Measurements from ENCODE around the gene IFT81. TPM values are rescaled to one million over a fixed set of nuclear protein-coding genes. Genes with fewer than 3 reads are reported as not detected.
A peak's percentile ranks its signal among the peaks of the same experiment; 100 is the strongest.
"Not testable (repeated sequence)": the region's sequence is repeated elsewhere in the genome, so short reads cannot be mapped to it uniquely, and the experiment has no call there.

Gene IFT81
- total RNA-seq, 1 experiment from 2014 or later: 9.0 TPM

GRCh38 chr12:110254971-110255540, 130.9 kb downstream of the IFT81 start:
- Histone ChIP-seq H3K9ac (ENCODE audit: low read length) (no peak overlapping the region), H3K4me1 (ENCODE audit: control insufficient read depth in 1 of 2, insufficient read depth in 2 of 2, low read length in 2 of 2) (peaks cover 29 to 48% of the 10 kb centered on the region in 2 experiments), H3K4me2 (ENCODE audit: low read length) (peak overlapping the region; percentile 69), H3K27ac (ENCODE audit: low read depth, low read length) (no peak overlapping the region), H3K9me2 (ENCODE audit: insufficient read depth) (no peaks in the 10 kb centered on the region), H3K36me3 (ENCODE audit: control insufficient read depth in 1 of 2, insufficient read depth in 2 of 2, low read length in 2 of 2) (no peaks in the 10 kb centered on the region), H2AFZ (ENCODE audit: low read depth, low read length, poor library complexity, severe bottlenecking) (no peak overlapping the region), H3K79me2 (ENCODE audit: insufficient read depth, low read length) (no peaks in the 10 kb centered on the region), H3K27me3 (ENCODE audit: insufficient read depth, low read length) (no peaks in the 10 kb centered on the region), H3K9me3 (ENCODE audit: control insufficient read depth in 1 of 2, insufficient read depth in 1 of 2, low read depth in 1 of 2, low read length in 2 of 2) (no peaks in the 10 kb centered on the region), H3K4me3 (replicated peaks in 1 of 2; ENCODE audit: low read depth in 1 of 2, low read length in 2 of 2) (no peak overlapping the region), H4K20me1 (ENCODE audit: insufficient read depth) (no peaks in the 10 kb centered on the region)
- RAD21 ChIA-PET (ENCODE audit: low non-redundant PET in 1 of 2, low total read pairs in 2 of 2, uncharacterized antibody in 2 of 2, unreplicated experiment in 2 of 2): no interaction called here
- intact Hi-C loops (cut with micrococcal nuclease): no loop called here
- TF ChIP-seq EZH2 (IDR thresholded peaks at IDR 0.05) (no peak), MAX (IDR thresholded peaks at IDR 0.05) (0 out of 2 replicates have a peak, but pooled peaks have one; percentile 14)
- CTCF ChIA-PET: no interaction called here
- DNase-seq (ENCODE audit: low read depth, low spot score) (no peak), ATAC-seq (no peak)
- BruUV-seq (replicated peaks): no TSS peak
- POLR2A ChIA-PET: no interaction called here

- intact Hi-C loops (cut with micrococcal nuclease); ATAC-seq; H4K20me1 ChIP-seq (ENCODE audit: insufficient read depth); H3K79me2 ChIP-seq (ENCODE audit: insufficient read depth, low read length); H3K27me3 ChIP-seq (ENCODE audit: insufficient read depth, low read length); H3K9me3 ChIP-seq (ENCODE audit: control insufficient read depth in 1 of 2, insufficient read depth in 1 of 2, low read depth in 1 of 2, low read length in 2 of 2); H2AFZ ChIP-seq (ENCODE audit: low read depth, low read length, poor library complexity, severe bottlenecking); H3K27ac ChIP-seq (ENCODE audit: low read depth, low read length); RAD21 ChIA-PET (ENCODE audit: low non-redundant PET in 1 of 2, low total read pairs in 2 of 2, uncharacterized antibody in 2 of 2, unreplicated experiment in 2 of 2); H3K9me2 ChIP-seq (ENCODE audit: insufficient read depth); CTCF ChIA-PET; H3K4me2 ChIP-seq (ENCODE audit: low read length); H3K9ac ChIP-seq (ENCODE audit: low read length); H3K4me3 ChIP-seq (replicated peaks in 1 of 2; ENCODE audit: low read depth in 1 of 2, low read length in 2 of 2); H3K36me3 ChIP-seq (ENCODE audit: control insufficient read depth in 1 of 2, insufficient read depth in 2 of 2, low read length in 2 of 2); BruUV-seq (replicated peaks); DNase-seq (ENCODE audit: low read depth, low spot score): not testable (repeated sequence)
- TF ChIP-seq CTCF (IDR thresholded peaks at IDR 0.05 in 2 of 3, conservative IDR thresholded peaks at IDR 0.05 in 1 of 3; ENCODE audit: borderline replicate concordance in 1 of 3, insufficient read depth in 1 of 3, low read depth in 2 of 3, low read length in 2 of 3): 0 out of 6 replicates have a peak, but pooled peaks of 1 of the 3 experiments have one; percentile 11
- POLR2A ChIA-PET: interaction anchor here (0.8 kb wide), 1 partner anchor 29 kb away, joined by 3 read pairs; no protein-coding TSS in a partner anchor
- peaks cover 29 to 48% of the 10 kb centered on the region in 2 experiments for H3K4me1 ChIP-seq (ENCODE audit: control insufficient read depth in 1 of 2, insufficient read depth in 2 of 2, low read length in 2 of 2)
These were observed 131.8 kb downstream of the IFT81 start for GRCh38 chr12:110255890-110256456.

Measured in HCT116 (cell line).